SK-N-MC (cell line): ENCODE measurements around the gene USH1G.

Experiments
- EZH2 ChIP-seq: fragments of 200-600 bp; sonication (generic); IDR thresholded peaks from one replicate; pipeline ENCODE4 v1.6.1; 2017; ENCODE audit warnings: antibody characterized with exemption
- FOXP2 ChIP-seq: optimal IDR thresholded peaks from 2 replicates; pipeline ENCODE3; 2011; ENCODE audit warnings: mild to moderate bottlenecking, moderate library complexity; ENCODE audit not compliant: insufficient read depth; ENCODE audit errors: extremely low read length, control extremely low read depth
- POLR2AphosphoS5 ChIP-seq: IDR thresholded peaks from 2 replicates; pipeline ENCODE4 v1.6.1; 2012; ENCODE audit warnings: mild to moderate bottlenecking, low read depth, low read length, borderline replicate concordance

DNA sequence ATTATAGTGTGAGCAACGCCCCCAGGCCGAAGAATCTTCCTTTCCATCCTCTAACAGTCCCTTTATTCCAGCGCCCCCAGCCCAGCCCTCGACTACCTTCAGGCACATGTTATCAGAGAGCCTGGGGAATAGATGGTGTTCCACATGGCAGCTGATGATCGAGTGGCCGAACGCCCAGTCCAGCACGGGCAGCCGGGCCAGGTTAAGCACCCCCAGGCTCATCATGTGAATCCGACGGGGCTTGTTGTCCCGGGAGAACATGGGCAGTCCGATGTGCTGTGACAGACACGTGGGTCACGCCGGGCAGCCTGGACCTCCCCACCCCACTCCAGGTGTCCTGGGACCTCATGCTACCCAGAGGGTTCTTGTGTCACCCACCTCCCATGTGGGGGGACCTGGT, 43.7 kb downstream of the USH1G start:
- no peak for TF ChIP-seq EZH2
- TF ChIP-seq POLR2AphosphoS5, result no peak
- TF ChIP-seq FOXP2, result no peak
